ENCODE data around the gene DLGAP4.

DNA sequence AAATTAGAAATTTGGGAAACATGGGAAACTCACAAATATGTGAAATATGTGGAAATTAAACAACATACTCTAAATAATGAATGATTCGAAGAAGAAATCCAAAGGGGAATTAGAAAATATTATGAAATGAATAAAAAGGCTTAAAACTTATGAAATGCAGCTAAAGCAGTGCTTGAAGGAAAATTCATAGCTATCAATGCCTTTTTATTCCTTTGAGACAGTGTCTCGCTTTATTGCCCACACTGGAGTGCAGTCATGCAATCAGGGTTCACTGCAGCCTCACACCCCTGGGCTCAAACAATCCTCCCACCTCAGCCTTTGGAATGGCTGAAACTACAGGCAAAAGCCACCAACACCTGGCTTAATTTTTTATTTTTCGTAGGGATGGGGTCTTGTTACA, 259.4 kb downstream of the DLGAP4 start:
- TF ChIP-seq POLR2AphosphoS5 (IDR thresholded peaks at IDR 0.05; ENCODE audit: low read depth) = no peak
- TF ChIP-seq, protein P1, sequence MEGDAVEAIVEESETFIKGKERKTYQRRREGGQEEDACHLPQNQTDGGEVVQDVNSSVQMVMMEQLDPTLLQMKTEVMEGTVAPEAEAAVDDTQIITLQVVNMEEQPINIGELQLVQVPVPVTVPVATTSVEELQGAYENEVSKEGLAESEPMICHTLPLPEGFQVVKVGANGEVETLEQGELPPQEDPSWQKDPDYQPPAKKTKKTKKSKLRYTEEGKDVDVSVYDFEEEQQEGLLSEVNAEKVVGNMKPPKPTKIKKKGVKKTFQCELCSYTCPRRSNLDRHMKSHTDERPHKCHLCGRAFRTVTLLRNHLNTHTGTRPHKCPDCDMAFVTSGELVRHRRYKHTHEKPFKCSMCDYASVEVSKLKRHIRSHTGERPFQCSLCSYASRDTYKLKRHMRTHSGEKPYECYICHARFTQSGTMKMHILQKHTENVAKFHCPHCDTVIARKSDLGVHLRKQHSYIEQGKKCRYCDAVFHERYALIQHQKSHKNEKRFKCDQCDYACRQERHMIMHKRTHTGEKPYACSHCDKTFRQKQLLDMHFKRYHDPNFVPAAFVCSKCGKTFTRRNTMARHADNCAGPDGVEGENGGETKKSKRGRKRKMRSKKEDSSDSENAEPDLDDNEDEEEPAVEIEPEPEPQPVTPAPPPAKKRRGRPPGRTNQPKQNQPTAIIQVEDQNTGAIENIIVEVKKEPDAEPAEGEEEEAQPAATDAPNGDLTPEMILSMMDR (IDR thresholded peaks at IDR 0.05; ENCODE audit: insufficient read depth, low read length) = no peak
- TF ChIP-seq, protein P2, sequence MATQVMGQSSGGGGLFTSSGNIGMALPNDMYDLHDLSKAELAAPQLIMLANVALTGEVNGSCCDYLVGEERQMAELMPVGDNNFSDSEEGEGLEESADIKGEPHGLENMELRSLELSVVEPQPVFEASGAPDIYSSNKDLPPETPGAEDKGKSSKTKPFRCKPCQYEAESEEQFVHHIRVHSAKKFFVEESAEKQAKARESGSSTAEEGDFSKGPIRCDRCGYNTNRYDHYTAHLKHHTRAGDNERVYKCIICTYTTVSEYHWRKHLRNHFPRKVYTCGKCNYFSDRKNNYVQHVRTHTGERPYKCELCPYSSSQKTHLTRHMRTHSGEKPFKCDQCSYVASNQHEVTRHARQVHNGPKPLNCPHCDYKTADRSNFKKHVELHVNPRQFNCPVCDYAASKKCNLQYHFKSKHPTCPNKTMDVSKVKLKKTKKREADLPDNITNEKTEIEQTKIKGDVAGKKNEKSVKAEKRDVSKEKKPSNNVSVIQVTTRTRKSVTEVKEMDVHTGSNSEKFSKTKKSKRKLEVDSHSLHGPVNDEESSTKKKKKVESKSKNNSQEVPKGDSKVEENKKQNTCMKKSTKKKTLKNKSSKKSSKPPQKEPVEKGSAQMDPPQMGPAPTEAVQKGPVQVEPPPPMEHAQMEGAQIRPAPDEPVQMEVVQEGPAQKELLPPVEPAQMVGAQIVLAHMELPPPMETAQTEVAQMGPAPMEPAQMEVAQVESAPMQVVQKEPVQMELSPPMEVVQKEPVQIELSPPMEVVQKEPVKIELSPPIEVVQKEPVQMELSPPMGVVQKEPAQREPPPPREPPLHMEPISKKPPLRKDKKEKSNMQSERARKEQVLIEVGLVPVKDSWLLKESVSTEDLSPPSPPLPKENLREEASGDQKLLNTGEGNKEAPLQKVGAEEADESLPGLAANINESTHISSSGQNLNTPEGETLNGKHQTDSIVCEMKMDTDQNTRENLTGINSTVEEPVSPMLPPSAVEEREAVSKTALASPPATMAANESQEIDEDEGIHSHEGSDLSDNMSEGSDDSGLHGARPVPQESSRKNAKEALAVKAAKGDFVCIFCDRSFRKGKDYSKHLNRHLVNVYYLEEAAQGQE (IDR thresholded peaks at IDR 0.05; ENCODE audit: insufficient replicate concordance, low read depth) = no peak
- TF ChIP-seq GABPA (IDR thresholded peaks at IDR 0.05; ENCODE audit: low read depth) = no peak
- no peak for TF ChIP-seq SPI1 (IDR thresholded peaks at IDR 0.05; ENCODE audit: borderline replicate concordance, low read depth)
